DOHH2 (cell line): ENCODE results near the gene SPPL2B.

Experiments
- CTCF ChIP-seq: fragments of 200-600 bp; sonication (generic); IDR thresholded peaks from one replicate; pipeline ENCODE4 v1.5.1; 2014; ENCODE audit warnings: antibody characterized with exemption, mild to moderate bottlenecking, low read depth, low read length; ENCODE audit not compliant: poor library complexity, severe bottlenecking
- EZH2phosphoT487 ChIP-seq: fragments of 200-600 bp; sonication (generic); IDR thresholded peaks from 2 replicates; pipeline ENCODE4 v1.6.1; 2017; ENCODE audit warnings: borderline replicate concordance, mild to moderate bottlenecking, antibody characterized with exemption, low read length, moderate library complexity, mixed read lengths

GRCh38 chr19:2318923-2319322 lies 9.6 kb upstream of the SPPL2B start:
- TF ChIP-seq CTCF (no peak), EZH2phosphoT487 (no peak)
